Esophagus muscularis mucosa (tissue), 4 donors: Measurements from ENCODE around the gene GPR156. TPM values are rescaled to one million over a fixed set of nuclear protein-coding genes. Genes with fewer than 3 reads are reported as not detected.
A peak's percentile ranks its signal among the peaks of the same experiment; 100 is the strongest.

ENCODE experiments used
- DNase-seq: peaks from one replicate; pipeline ENCODE4 v3.0.0-alpha.2; 2017; ENCODE audit errors: extremely low spot score
- H3K27ac ChIP-seq, 4 donors: fragments of 200-600 bp; sonication (generic); replicated peaks in 1 of 4; 1 replicate in 3 of 4; 2 replicates in 1 of 4; pipeline ENCODE4 v1.5.1; 2016 to 2019; ENCODE audit warnings: mild to moderate bottlenecking in 1 of 4
- H3K27me3 ChIP-seq, 4 donors: fragments of 200-600 bp; sonication (generic); one replicate each; pipeline versions ENCODE4 v1.5.1 to v1.6.0; 2016 to 2019
- H3K36me3 ChIP-seq, 4 donors: fragments of 200-600 bp; sonication (generic); one replicate each; pipeline ENCODE4 v1.5.1; 2016 to 2019
- H3K4me1 ChIP-seq, 4 donors: fragments of 200-600 bp; sonication (generic); one replicate each; pipeline ENCODE4 v1.5.1; 2016 to 2019
- H3K4me3 ChIP-seq, 4 donors: fragments of 200-600 bp; sonication (generic); 1 replicate in 2 of 4; 2 replicates in 2 of 4; pipeline ENCODE4 v1.5.1; 2016 to 2019; ENCODE audit warnings: mild to moderate bottlenecking in 4 of 4, moderate library complexity in 1 of 4
- H3K9me3 ChIP-seq, 4 donors: fragments of 200-600 bp; sonication (generic); 1 replicate in 3 of 4; 2 replicates in 1 of 4; pipeline ENCODE4 v1.5.1; 2016 to 2019
- EP300 ChIP-seq: sonication (generic); formaldehyde crosslinking; IDR thresholded peaks from one replicate; pipeline ENCODE4 v1.6.1; 2017; ENCODE audit warnings: antibody characterized with exemption
- POLR2A ChIP-seq: fragments of 450-650 bp; IDR thresholded peaks from one replicate; pipeline ENCODE4 v1.6.1; 2017; ENCODE audit warnings: antibody characterized with exemption, moderate library complexity, mild to moderate bottlenecking, low read depth
- POLR2AphosphoS5 ChIP-seq, 2 donors: sonication (generic); formaldehyde crosslinking; IDR thresholded peaks; one replicate each; pipeline ENCODE4 v1.6.1; 2017; ENCODE audit warnings: antibody characterized with exemption in 2 of 2
- WGBS: methylation state at CpG from one replicate; pipeline ENCODE4 v1.1.5; 2018; 5-methylcytosine and 5-hydroxymethylcytosine counted together
- intact Hi-C: fragments of 100-400 bp; cut with DNase I; formaldehyde crosslinking; loops from one replicate; pipeline ENCODE4 v1.15.1; 2023
- total RNA-seq, 4 donors: library from RNA; depleted of rRNA; stranded (reverse); fragments of >200 nt; gene quantifications; one replicate each; pipeline versions ENCODE4 v1.1.0 to v1.2.1, GENCODE V29; 2016
- TF ChIP-seq, protein P1 (sequence below), 3 experiments: fragments of 200-600 bp in 2 of 3; fragments of 450-650 bp in 1 of 3; sonication (generic) in 2 of 3; IDR thresholded peaks; one replicate each; pipeline ENCODE4 v1.5.1; 2017 to 2019; ENCODE audit warnings: antibody characterized with exemption in 3 of 3, mild to moderate bottlenecking in 2 of 3, moderate library complexity in 1 of 3

Gene GPR156
- total RNA-seq, 4 donors from 2014 or later: 0.33 to 2.1 (median 0.60) TPM

- TF ChIP-seq POLR2A: no peak
- no peak for TF ChIP-seq EP300
- TF ChIP-seq, protein P1, sequence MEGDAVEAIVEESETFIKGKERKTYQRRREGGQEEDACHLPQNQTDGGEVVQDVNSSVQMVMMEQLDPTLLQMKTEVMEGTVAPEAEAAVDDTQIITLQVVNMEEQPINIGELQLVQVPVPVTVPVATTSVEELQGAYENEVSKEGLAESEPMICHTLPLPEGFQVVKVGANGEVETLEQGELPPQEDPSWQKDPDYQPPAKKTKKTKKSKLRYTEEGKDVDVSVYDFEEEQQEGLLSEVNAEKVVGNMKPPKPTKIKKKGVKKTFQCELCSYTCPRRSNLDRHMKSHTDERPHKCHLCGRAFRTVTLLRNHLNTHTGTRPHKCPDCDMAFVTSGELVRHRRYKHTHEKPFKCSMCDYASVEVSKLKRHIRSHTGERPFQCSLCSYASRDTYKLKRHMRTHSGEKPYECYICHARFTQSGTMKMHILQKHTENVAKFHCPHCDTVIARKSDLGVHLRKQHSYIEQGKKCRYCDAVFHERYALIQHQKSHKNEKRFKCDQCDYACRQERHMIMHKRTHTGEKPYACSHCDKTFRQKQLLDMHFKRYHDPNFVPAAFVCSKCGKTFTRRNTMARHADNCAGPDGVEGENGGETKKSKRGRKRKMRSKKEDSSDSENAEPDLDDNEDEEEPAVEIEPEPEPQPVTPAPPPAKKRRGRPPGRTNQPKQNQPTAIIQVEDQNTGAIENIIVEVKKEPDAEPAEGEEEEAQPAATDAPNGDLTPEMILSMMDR (IDR thresholded peaks at IDR 0.05): no peak
- no peaks in the 10 kb centered on the region for H3K36me3 ChIP-seq
- no peaks in the 10 kb centered on the region for H3K9me3 ChIP-seq
- intact Hi-C loops: no loop called here
- no peaks in the 10 kb centered on the region for H3K27me3 ChIP-seq
- no peak overlapping the region for H3K4me3 ChIP-seq
- WGBS: 75% methylated on average over 6 of the region's 6 CpGs
- H3K27ac ChIP-seq: no peak overlapping the region
- H3K4me1 ChIP-seq: peaks cover 15 to 19% (median 16%) of the 10 kb centered on the region in 4 donors
- no peak for DNase-seq
Observed at GRCh38 chr3:120200493-120201235, 84.4 kb downstream of the GPR156 start.

- Histone ChIP-seq H3K4me3 (no peak overlapping the region), H3K9me3 (no peaks in the 10 kb centered on the region), H3K27ac (no peak overlapping the region), H3K36me3 (no peaks in the 10 kb centered on the region), H3K4me1 (peaks cover 10 to 13% (median 12%) of the 10 kb centered on the region in 4 donors), H3K27me3 (no peaks in the 10 kb centered on the region)
- no peak for DNase-seq
- WGBS: 67% methylated on average over 3 of the region's 3 CpGs
- TF ChIP-seq, protein P1 (IDR thresholded peaks at IDR 0.05): peak; percentile 14 to 24 (median 18)
- TF ChIP-seq EP300: no peak
- no peak for TF ChIP-seq POLR2A
- intact Hi-C loops: loop anchor here (5.0 kb wide), 1 partner anchor 306 kb away; no protein-coding TSS in a partner anchor
Observed at GRCh38 chr3:120198305-120198878, 86.6 kb downstream of the GPR156 start.

DNA sequence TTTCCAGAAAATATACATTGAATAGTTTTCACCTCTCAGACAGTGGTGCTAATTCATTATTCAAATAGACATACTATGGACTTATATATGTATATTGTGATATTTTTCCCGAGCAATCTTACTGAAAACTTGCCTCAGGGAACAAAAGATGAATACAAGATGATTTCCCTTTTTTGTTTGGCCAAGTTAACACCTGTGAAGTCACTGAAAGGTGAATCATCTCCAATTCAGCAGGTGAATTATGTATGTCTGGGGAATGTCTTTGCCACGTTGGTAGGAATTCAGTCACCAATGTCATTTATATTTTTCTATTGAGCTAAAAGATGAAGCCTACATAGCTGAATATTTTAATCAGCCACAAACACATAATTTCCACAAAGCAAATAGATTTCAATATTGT is 88.2 kb downstream of the GPR156 start:
- no peaks in the 10 kb centered on the region for H3K9me3 ChIP-seq
- no peaks in the 10 kb centered on the region for H3K36me3 ChIP-seq
- TF ChIP-seq, protein P1 (IDR thresholded peaks at IDR 0.05): no peak
- TF ChIP-seq POLR2AphosphoS5 (IDR thresholded peaks at IDR 0.05) (no peak), EP300 (no peak), POLR2A (no peak)
- no peaks in the 10 kb centered on the region for H3K27me3 ChIP-seq
- H3K4me3 ChIP-seq: no peak overlapping the region
- WGBS: 83% methylated on average over 2 of the region's 2 CpGs
- no peaks in the 10 kb centered on the region for H3K4me1 ChIP-seq
- H3K27ac ChIP-seq: no peak overlapping the region
- intact Hi-C loops: loop anchor here (5.0 kb wide), 1 partner anchor 305 kb away; no protein-coding TSS in a partner anchor
- no peak for DNase-seq

DNA sequence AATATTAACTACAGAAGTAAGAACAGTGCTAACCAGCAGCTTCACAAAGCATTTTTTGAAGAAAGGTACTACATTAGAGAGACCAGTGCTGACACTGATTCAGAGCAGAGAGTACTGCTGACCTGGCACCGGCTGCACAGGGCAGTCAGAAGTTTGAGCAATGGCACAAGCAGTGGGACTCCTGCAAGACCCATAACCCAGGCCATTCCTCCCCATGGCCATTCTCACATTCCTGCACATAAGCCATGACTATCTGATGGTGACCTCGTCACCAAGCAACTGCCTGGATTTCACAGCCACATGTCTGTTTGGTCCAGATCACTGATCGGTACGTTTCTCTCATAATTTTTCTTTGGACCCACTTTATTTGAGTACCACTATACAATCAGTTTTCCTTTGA is 88.7 kb downstream of the GPR156 start:
- H3K9me3 ChIP-seq: no peaks in the 10 kb centered on the region
- intact Hi-C loops: loop anchor here (5.0 kb wide), 1 partner anchor 304 kb away; no protein-coding TSS in a partner anchor
- TF ChIP-seq, protein P1 (IDR thresholded peaks at IDR 0.05): no peak
- TF ChIP-seq EP300 (no peak), POLR2AphosphoS5 (IDR thresholded peaks at IDR 0.05) (no peak), POLR2A (no peak)
- 86% methylated on average over 4 of the region's 4 CpGs for WGBS
- no peaks in the 10 kb centered on the region for H3K4me1 ChIP-seq
- H3K4me3 ChIP-seq: no peak overlapping the region
- H3K27me3 ChIP-seq: no peaks in the 10 kb centered on the region
- H3K36me3 ChIP-seq: no peaks in the 10 kb centered on the region
- no peak overlapping the region for H3K27ac ChIP-seq
- no peak for DNase-seq
